ENCODE data around the gene AMPD3. TPM values are rescaled to one million over a fixed set of nuclear protein-coding genes. Genes with fewer than 3 reads are reported as not detected.
"Not testable (repeated sequence)": the region's sequence is repeated elsewhere in the genome, so short reads cannot be mapped to it uniquely, and the experiment has no call there.

Gene AMPD3
- total RNA-seq, 1 donor from 2014 or later, result 2.2 TPM

- peaks cover 19% of the 10 kb centered on the region for H3K4me1 Mint-ChIP-seq (ENCODE audit: low read depth)
- H3K36me3 Mint-ChIP-seq (ENCODE audit: low read depth), result peaks cover 3% of the 10 kb centered on the region
Observed at GRCh38 chr11:10436224-10436623, 18.8 kb upstream of the AMPD3 start.

GRCh38 chr11:10436683-10437082 lies 18.4 kb upstream of the AMPD3 start:
- not testable (repeated sequence) for H3K27ac Mint-ChIP-seq (ENCODE audit: unreplicated experiment)

More at GRCh38 chr11:10436224-10436623, 18.8 kb upstream of the AMPD3 start:
- Mint-ChIP-seq H3K9me3 (ENCODE audit: low read depth) (peaks cover 8% of the 10 kb centered on the region), H3K27me3 (ENCODE audit: low read depth) (no peaks in the 10 kb centered on the region), H3K4me3 (ENCODE audit: unreplicated experiment) (no peak overlapping the region), H3K27ac (ENCODE audit: unreplicated experiment) (no peak overlapping the region)
- TF ChIP-seq CTCF (IDR thresholded peaks at IDR 0.05), result no peak
- DNase-seq (ENCODE audit: low spot score), result no peak

GRCh38 chr11:10438458-10438857 lies 16.6 kb upstream of the AMPD3 start:
- no peak for TF ChIP-seq CTCF (IDR thresholded peaks at IDR 0.05)
- Mint-ChIP-seq H3K4me1 (ENCODE audit: low read depth) (peaks cover 28% of the 10 kb centered on the region), H3K27me3 (ENCODE audit: low read depth) (no peaks in the 10 kb centered on the region), H3K9me3 (ENCODE audit: low read depth) (no peaks in the 10 kb centered on the region), H3K4me3 (ENCODE audit: unreplicated experiment) (no peak overlapping the region), H3K27ac (ENCODE audit: unreplicated experiment) (no peak overlapping the region), H3K36me3 (ENCODE audit: low read depth) (no peaks in the 10 kb centered on the region)
- DNase-seq (ENCODE audit: low spot score), result no peak

More at GRCh38 chr11:10436683-10437082, 18.4 kb upstream of the AMPD3 start:
- H3K4me1 Mint-ChIP-seq (ENCODE audit: low read depth), result peaks cover 23% of the 10 kb centered on the region
- not testable (repeated sequence) for H3K36me3 Mint-ChIP-seq (ENCODE audit: low read depth); H3K4me3 Mint-ChIP-seq (ENCODE audit: unreplicated experiment); H3K9me3 Mint-ChIP-seq (ENCODE audit: low read depth); DNase-seq (ENCODE audit: low spot score); H3K27me3 Mint-ChIP-seq (ENCODE audit: low read depth)

- Mint-ChIP-seq H3K4me1 (ENCODE audit: low read depth) (peaks cover 28% of the 10 kb centered on the region), H3K36me3 (ENCODE audit: low read depth) (no peaks in the 10 kb centered on the region), H3K27me3 (ENCODE audit: low read depth) (no peaks in the 10 kb centered on the region), H3K4me3 (ENCODE audit: unreplicated experiment) (no peak overlapping the region), H3K9me3 (ENCODE audit: low read depth) (no peaks in the 10 kb centered on the region), H3K27ac (ENCODE audit: unreplicated experiment) (peak overlapping the region; percentile 42)
- DNase-seq (ENCODE audit: low spot score), result no peak
- no peak for TF ChIP-seq CTCF (IDR thresholded peaks at IDR 0.05)
Observed at GRCh38 chr11:10439351-10439750, 15.7 kb upstream of the AMPD3 start.

- H3K27me3 Mint-ChIP-seq (ENCODE audit: low read depth), result no peaks in the 10 kb centered on the region
- H3K4me3 Mint-ChIP-seq (ENCODE audit: unreplicated experiment), result no peak overlapping the region
Observed at GRCh38 chr11:10439924-10440323, 15.1 kb upstream of the AMPD3 start.

More at GRCh38 chr11:10439924-10440323, 15.1 kb upstream of the AMPD3 start:
- DNase-seq (ENCODE audit: low spot score), result no peak
- TF ChIP-seq CTCF (IDR thresholded peaks at IDR 0.05), result no peak
- no peaks in the 10 kb centered on the region for H3K36me3 Mint-ChIP-seq (ENCODE audit: low read depth)
- H3K27ac Mint-ChIP-seq (ENCODE audit: unreplicated experiment), result peak overlapping the region; percentile 42
- peaks cover 28% of the 10 kb centered on the region for H3K4me1 Mint-ChIP-seq (ENCODE audit: low read depth)
- no peaks in the 10 kb centered on the region for H3K9me3 Mint-ChIP-seq (ENCODE audit: low read depth)

Measured in chondrocyte (in vitro differentiated cells).